ENCODE measurements around the gene FAM236C. TPM values are rescaled to one million over a fixed set of nuclear protein-coding genes. Genes with fewer than 3 reads are reported as not detected.

FAM236C gene
- total RNA-seq, 1 donor from 2014 or later: not detected

Other genes with a start within 250 kb of the FAM236C start
- gene PHKA1, start 198.3 kb upstream of the FAM236C start, total RNA-seq: not detected in 2 replicates
- gene DMRTC1B, start 135.7 kb upstream of the FAM236C start, total RNA-seq: 1.7 and 2.0 TPM in 2 replicates
- not detected in 2 replicates for gene FAM236B, start 130.0 kb upstream of the FAM236C start, total RNA-seq
- gene FAM236D, start 104.4 kb upstream of the FAM236C start, total RNA-seq: not detected in 2 replicates
- gene FAM236A, start 25.6 kb downstream of the FAM236C start, total RNA-seq: not detected in 2 replicates
- gene DMRTC1, start 31.2 kb downstream of the FAM236C start, total RNA-seq: 0.27 and 0.71 TPM in 2 replicates
- not detected in 2 replicates for gene PABPC1L2B, start 90.3 kb downstream of the FAM236C start, total RNA-seq
- not detected in 2 replicates for gene PABPC1L2A, start 166.9 kb downstream of the FAM236C start, total RNA-seq

Measured in activated B cell treated with CpG ODN at 0.5 μM for 24 hours (primary cell).